Measurements from ENCODE around the gene TEFM. TPM values are rescaled to one million over a fixed set of nuclear protein-coding genes. Genes with fewer than 3 reads are reported as not detected.

Gene TEFM
- total RNA-seq, 1 donor from 2014 or later: 0.43 TPM

- Histone ChIP-seq H3K4me1 (no peaks in the 10 kb centered on the region), H3K27ac (no peak overlapping the region), H3K36me3 (no peaks in the 10 kb centered on the region), H3K4me3 (no peak overlapping the region), H3K27me3 (no peaks in the 10 kb centered on the region), H3K9me3 (no peaks in the 10 kb centered on the region)
- no peak for DNase-seq (ENCODE audit: low spot score in 2 of 2)
- intact Hi-C loops (cut with DNase I): no loop called here
- TF ChIP-seq, protein P1, sequence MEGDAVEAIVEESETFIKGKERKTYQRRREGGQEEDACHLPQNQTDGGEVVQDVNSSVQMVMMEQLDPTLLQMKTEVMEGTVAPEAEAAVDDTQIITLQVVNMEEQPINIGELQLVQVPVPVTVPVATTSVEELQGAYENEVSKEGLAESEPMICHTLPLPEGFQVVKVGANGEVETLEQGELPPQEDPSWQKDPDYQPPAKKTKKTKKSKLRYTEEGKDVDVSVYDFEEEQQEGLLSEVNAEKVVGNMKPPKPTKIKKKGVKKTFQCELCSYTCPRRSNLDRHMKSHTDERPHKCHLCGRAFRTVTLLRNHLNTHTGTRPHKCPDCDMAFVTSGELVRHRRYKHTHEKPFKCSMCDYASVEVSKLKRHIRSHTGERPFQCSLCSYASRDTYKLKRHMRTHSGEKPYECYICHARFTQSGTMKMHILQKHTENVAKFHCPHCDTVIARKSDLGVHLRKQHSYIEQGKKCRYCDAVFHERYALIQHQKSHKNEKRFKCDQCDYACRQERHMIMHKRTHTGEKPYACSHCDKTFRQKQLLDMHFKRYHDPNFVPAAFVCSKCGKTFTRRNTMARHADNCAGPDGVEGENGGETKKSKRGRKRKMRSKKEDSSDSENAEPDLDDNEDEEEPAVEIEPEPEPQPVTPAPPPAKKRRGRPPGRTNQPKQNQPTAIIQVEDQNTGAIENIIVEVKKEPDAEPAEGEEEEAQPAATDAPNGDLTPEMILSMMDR (IDR thresholded peaks at IDR 0.05): no peak
Measured at GRCh38 chr17:30929081-30929633, 23.1 kb upstream of the TEFM start.

DNA sequence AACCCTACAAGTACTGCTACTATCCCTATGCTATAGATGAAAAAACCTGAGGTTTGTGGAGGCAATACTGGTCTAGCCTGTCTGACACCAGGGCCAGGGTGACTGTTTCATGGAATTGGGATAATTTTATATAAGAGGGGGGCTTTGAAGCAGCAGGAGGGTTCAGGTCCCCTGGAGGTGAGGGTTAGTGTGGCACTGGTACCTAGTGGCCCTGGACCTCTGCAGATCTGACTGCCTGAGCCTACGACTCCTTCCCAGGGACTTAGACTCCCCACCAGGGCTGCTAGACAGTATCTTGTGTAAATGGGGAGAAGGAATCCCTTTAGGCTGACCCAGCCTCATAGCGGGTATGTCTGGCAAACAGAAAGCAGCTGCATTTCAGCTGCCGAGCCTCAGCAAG is 22.5 kb upstream of the TEFM start:
- no peak for DNase-seq (ENCODE audit: low spot score in 2 of 2)
- no peak overlapping the region for H3K4me3 ChIP-seq
- H3K27ac ChIP-seq: no peak overlapping the region
- TF ChIP-seq, protein P1 (IDR thresholded peaks at IDR 0.05): no peak
- no peaks in the 10 kb centered on the region for H3K4me1 ChIP-seq
- no peaks in the 10 kb centered on the region for H3K36me3 ChIP-seq
- H3K27me3 ChIP-seq: no peaks in the 10 kb centered on the region
- intact Hi-C loops (cut with DNase I): no loop called here
- H3K9me3 ChIP-seq: no peaks in the 10 kb centered on the region

- H3K4me3 ChIP-seq: no peak overlapping the region
- no peaks in the 10 kb centered on the region for H3K36me3 ChIP-seq
- no peaks in the 10 kb centered on the region for H3K27me3 ChIP-seq
- TF ChIP-seq, protein P1 (IDR thresholded peaks at IDR 0.05): no peak
- no peaks in the 10 kb centered on the region for H3K9me3 ChIP-seq
- no peak for DNase-seq (ENCODE audit: low spot score in 2 of 2)
- intact Hi-C loops (cut with DNase I): no loop called here
- H3K27ac ChIP-seq: no peak overlapping the region
- no peaks in the 10 kb centered on the region for H3K4me1 ChIP-seq
Measured at GRCh38 chr17:30927756-30928155, 21.7 kb upstream of the TEFM start.

DNA sequence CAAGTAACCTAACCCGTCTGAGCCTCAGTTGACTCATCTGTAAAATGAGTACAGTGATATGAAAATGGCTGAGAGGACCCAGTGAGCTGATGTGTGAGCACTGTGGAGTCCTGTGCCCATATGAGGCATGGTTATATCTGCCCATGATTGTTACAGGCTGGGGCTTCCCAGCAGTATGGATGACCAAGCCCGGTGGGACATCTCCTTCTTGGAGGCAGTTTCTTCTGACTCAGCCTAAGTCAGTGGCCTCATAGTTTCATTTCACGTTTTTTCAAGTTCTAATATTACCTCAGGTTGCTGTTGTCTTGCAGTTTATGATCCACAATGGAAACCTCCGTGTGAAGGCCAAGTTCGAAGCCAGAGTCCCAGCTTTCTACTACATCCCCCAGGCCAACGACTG is 20.5 kb upstream of the TEFM start:
- TF ChIP-seq, protein P1 (IDR thresholded peaks at IDR 0.05): no peak
- no peak for DNase-seq (ENCODE audit: low spot score in 2 of 2)

GRCh38 chr17:30924341-30924740 is 18.3 kb upstream of the TEFM start:
- no peak overlapping the region for H3K27ac ChIP-seq

More for the DNA sequence above, 20.5 kb upstream of the TEFM start:
- no peak overlapping the region for H3K4me3 ChIP-seq
- H3K9me3 ChIP-seq: no peaks in the 10 kb centered on the region
- peaks cover under 1% of the 10 kb centered on the region for H3K27me3 ChIP-seq
- no peaks in the 10 kb centered on the region for H3K36me3 ChIP-seq
- H3K27ac ChIP-seq: no peak overlapping the region
- H3K4me1 ChIP-seq: peaks cover 0 to 3% of the 10 kb centered on the region in 2 donors
- intact Hi-C loops (cut with DNase I): no loop called here

More at GRCh38 chr17:30924341-30924740, 18.3 kb upstream of the TEFM start:
- Histone ChIP-seq H3K9me3 (no peaks in the 10 kb centered on the region), H3K27me3 (peaks cover 8% of the 10 kb centered on the region), H3K4me1 (peaks cover 0 to 3% of the 10 kb centered on the region in 2 donors), H3K36me3 (no peaks in the 10 kb centered on the region), H3K4me3 (no peak overlapping the region)
- intact Hi-C loops (cut with DNase I): no loop called here
- DNase-seq (ENCODE audit: low spot score in 2 of 2): no peak
- TF ChIP-seq, protein P1 (IDR thresholded peaks at IDR 0.05): no peak
